HEK293 (cell line): ENCODE measurements around the gene SPTLC2.
"Not testable (repeated sequence)": the region's sequence is repeated elsewhere in the genome, so short reads cannot be mapped to it uniquely, and the experiment has no call there.

Experiments
- HIC1 ChIP-seq: fragments of 450-650 bp; formaldehyde crosslinking; IDR thresholded peaks from 2 replicates; pipeline ENCODE4 v1.5.1; 2016; ENCODE audit warnings: missing biosample characterization, missing genetic modification characterization
- SP2 ChIP-seq: fragments of 450-650 bp; formaldehyde crosslinking; IDR thresholded peaks from 2 replicates; pipeline ENCODE4 v1.5.1; 2016; ENCODE audit warnings: missing biosample characterization, missing genetic modification characterization
- ZNF76 ChIP-seq: fragments of 450-650 bp; formaldehyde crosslinking; IDR thresholded peaks from 2 replicates; pipeline ENCODE4; 2016; ENCODE audit warnings: low read depth, missing biosample characterization, missing genetic modification characterization, borderline replicate concordance
- ZNF777 ChIP-seq: fragments of 450-650 bp; formaldehyde crosslinking; IDR thresholded peaks from 2 replicates; pipeline ENCODE4 v1.5.1; 2017; ENCODE audit warnings: missing biosample characterization, missing genetic modification characterization, borderline replicate concordance

- TF ChIP-seq ZNF76 (tag by site-specific recombination); HIC1; ZNF777 (tag by site-specific recombination); SP2 (tag by site-specific recombination): not testable (repeated sequence)
These were observed 45.1 kb upstream of the SPTLC2 start for GRCh38 chr14:77661562-77661961.
